ENCODE data around the gene CDH26. TPM values are rescaled to one million over a fixed set of nuclear protein-coding genes. Genes with fewer than 3 reads are reported as not detected.

Gene CDH26
- total and polyA plus RNA-seq, 12 donors = 0.34 to 2.4 (median 0.89) TPM

DNA sequence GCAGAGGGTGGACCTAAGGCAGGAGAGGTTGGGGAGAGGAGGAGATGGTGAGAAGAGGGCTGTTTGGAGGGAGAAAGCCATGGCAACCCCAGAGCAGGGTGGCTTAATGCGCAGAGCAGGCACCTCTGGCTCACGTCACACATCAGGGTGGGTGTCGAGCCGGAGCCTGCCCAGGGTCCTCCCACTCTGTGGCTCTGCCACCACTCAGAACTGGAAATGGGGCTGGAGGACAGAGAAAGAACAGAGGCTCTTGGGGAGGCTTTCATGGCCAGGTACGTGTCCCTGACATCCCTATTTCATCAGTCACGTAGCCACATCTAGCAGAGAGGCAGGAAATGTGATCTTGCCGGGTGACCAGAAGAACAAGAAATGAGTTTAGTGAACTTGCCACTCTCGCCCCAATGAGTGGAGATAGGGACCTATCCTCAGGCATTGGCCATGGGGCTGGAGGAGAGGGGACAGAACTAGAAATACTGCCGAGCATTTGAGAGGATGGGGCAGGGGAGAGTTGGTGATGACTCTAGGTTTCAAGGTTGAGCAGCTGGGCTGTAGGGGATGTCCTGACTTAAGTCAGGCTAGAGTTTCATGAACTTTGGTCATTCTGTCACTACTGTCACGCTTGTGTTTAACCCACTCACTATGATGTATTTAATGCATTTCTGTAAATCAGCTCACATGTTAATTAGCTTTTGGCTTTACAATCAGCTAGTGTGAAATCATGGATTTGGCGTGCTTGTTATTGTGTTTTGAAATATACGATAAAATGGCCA is 52.7 kb downstream of the CDH26 start:
- TF ChIP-seq, protein P1, sequence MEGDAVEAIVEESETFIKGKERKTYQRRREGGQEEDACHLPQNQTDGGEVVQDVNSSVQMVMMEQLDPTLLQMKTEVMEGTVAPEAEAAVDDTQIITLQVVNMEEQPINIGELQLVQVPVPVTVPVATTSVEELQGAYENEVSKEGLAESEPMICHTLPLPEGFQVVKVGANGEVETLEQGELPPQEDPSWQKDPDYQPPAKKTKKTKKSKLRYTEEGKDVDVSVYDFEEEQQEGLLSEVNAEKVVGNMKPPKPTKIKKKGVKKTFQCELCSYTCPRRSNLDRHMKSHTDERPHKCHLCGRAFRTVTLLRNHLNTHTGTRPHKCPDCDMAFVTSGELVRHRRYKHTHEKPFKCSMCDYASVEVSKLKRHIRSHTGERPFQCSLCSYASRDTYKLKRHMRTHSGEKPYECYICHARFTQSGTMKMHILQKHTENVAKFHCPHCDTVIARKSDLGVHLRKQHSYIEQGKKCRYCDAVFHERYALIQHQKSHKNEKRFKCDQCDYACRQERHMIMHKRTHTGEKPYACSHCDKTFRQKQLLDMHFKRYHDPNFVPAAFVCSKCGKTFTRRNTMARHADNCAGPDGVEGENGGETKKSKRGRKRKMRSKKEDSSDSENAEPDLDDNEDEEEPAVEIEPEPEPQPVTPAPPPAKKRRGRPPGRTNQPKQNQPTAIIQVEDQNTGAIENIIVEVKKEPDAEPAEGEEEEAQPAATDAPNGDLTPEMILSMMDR (IDR thresholded peaks at IDR 0.05) = no peak
- Histone ChIP-seq H3K27ac (no peak overlapping the region), H3K4me3 (no peak overlapping the region), H3K4me1 (peaks cover 0 to 13% (median 9%) of the 10 kb centered on the region in 9 donors), H3K27me3 (no peaks in the 10 kb centered on the region), H3K36me3 (no peaks in the 10 kb centered on the region), H3K9me3 (peaks cover 0 to 6% (median 0%) of the 10 kb centered on the region in 11 donors)
- WGBS, 2 donors = 89 to 90% methylated on average over 12 of the region's 12 CpGs
- intact Hi-C loops (cut with DNase I) = no loop called here
- ATAC-seq = no peak
- no peak for DNase-seq

DNA sequence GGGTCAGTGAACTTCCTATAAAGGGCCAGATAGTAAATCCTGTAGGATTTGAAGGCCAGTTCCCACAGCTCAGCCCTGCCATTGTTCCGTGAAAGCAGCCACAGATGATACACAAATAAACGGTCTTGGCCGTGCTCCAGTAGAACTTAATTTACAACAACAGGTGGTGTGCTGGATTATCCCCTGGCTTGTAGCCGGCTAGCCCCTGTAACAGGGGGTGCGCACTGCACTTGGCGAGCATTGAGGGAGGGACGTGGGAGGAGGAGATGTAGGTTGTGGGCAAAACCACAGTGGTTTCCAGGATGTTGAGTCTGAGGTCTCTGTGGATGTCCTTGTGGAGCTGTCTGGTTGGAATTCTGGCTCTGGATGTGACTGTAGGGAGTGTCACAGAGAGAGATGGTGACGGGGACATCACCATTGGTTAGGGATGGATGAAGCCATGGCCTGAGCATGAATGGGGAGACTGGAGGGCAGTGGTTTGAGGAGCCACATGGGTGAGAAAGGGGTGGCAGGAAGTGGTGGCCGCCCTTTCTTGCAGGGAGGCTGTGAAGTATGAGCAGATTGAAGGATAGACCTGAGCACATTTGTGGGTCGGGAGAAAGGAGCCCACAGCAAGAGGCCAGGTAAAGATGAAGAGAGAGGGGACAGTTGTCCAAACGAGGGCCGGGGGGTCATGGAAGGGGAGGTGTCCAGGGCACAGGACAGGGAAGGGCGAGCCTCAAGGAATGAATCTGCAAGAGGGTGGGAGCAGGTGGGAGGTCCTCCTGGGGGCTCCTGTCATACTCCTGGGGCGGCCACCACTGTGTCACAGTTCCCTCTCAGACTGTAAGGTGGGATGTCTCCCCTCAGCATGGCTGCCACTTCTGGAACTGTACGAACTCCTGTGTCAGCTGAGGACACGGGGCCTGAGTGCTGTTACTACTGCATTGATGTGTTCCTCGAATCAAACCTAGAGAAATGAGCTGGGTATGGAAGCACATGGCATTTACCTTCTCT is 53.6 kb downstream of the CDH26 start:
- DNase-seq (no peak), ATAC-seq (peak in 1 of 8 donors; percentile 32)
- Histone ChIP-seq H3K4me1 (peaks cover 0 to 12% (median 9%) of the 10 kb centered on the region in 9 donors), H3K9me3 (peaks cover 0 to 15% (median 0%) of the 10 kb centered on the region in 11 donors), H3K27me3 (no peaks in the 10 kb centered on the region), H3K36me3 (no peaks in the 10 kb centered on the region), H3K4me3 (no peak overlapping the region), H3K27ac (no peak overlapping the region)
- intact Hi-C loops (cut with DNase I) = no loop called here
- WGBS, 2 donors = 77 to 79% methylated on average over 17 of the region's 17 CpGs
- TF ChIP-seq, protein P1 (IDR thresholded peaks at IDR 0.05) = no peak

DNA sequence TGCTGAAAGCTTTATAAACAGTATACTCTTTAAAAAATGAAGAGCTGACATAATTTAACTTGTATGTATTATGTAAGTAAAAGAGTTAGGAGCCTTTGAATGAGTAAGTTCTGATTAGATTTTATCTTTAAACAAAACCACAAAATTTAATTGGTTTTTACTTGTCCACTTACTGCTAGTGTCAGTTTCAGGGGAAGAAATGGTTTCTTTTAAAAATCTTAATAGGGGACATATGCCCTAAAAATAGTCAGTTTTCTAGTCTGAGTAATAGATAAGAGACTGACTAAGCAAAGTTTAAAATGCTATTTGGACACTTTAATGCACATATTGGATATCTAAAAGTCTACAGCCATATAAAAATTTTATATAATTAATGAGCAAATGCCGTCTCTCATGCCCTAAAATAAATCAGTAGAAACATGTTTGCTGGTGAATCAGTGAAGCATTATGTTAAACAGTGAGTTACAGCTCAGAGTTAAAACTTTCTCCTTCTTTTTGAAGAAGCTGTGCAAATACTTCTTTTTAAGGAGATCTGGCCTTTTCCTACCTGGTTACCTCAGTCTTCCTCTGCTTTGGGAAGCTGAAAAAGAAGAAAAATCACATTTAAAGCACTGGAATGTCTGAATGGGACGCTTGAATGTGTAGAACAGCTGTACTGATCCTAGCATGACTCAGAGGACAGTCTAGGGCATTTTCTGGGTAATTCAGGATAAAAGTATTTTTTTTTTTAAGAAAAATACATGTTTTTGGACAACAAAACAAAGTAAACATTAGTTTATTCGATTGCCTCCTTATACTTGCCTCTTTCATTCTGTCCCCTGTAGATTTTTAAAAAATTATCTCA is 55.3 kb downstream of the CDH26 start:
- TF ChIP-seq, protein P1 (IDR thresholded peaks at IDR 0.05) = no peak
- intact Hi-C loops (cut with DNase I) = no loop called here
- DNase-seq (no peak), ATAC-seq (no peak)
- Histone ChIP-seq H3K27me3 (no peaks in the 10 kb centered on the region), H3K27ac (no peak overlapping the region), H3K4me1 (no peaks in the 10 kb centered on the region), H3K9me3 (peaks cover 0 to 15% (median 0%) of the 10 kb centered on the region in 11 donors), H3K36me3 (peaks cover 0 to 2% (median 0%) of the 10 kb centered on the region in 9 donors), H3K4me3 (no peak overlapping the region)
- WGBS, 2 donors = 77 to 78% methylated on average over 3 of the region's 3 CpGs
